BE2C (cell line): ENCODE data around the gene MCTP2.

Source experiments
- DNase-seq: peaks from one replicate; pipeline ENCODE4 v3.0.0-alpha.2; 2020
- H3K27me3 ChIP-seq: fragments of 250-450 bp; sonication (Bioruptor Pico); 2 replicates; pipeline ENCODE4 v1.5.1; 2020; ENCODE audit warnings: mild to moderate bottlenecking
- H3K36me3 ChIP-seq: fragments of 250-450 bp; sonication (Bioruptor Pico); 2 replicates; pipeline ENCODE4 v1.5.1; 2020; ENCODE audit warnings: mild to moderate bottlenecking
- H3K4me1 ChIP-seq: fragments of 250-450 bp; sonication (Bioruptor Pico); 2 replicates; pipeline ENCODE4 v1.5.1; 2020
- H3K4me3 ChIP-seq: 2 replicates; pipeline ENCODE4 v1.5.1; 2011; ENCODE audit warnings: low read depth, low read length
- H3K9me3 ChIP-seq: fragments of 250-450 bp; sonication (Bioruptor Pico); 2 replicates; pipeline ENCODE4 v1.5.1; 2020
- TF ChIP-seq, protein P1 (sequence below): IDR thresholded peaks from 2 replicates; pipeline ENCODE4 v1.5.1; 2012; ENCODE audit warnings: mild to moderate bottlenecking, low read depth, low read length

The MCTP2 gene

GRCh38 chr15:94305133-94305532 lies 73.8 kb downstream of the MCTP2 start:
- Histone ChIP-seq H3K4me1 (no peaks in the 10 kb centered on the region), H3K36me3 (no peaks in the 10 kb centered on the region), H3K9me3 (no peaks in the 10 kb centered on the region), H3K27me3 (no peaks in the 10 kb centered on the region), H3K4me3 (no peak overlapping the region)
- TF ChIP-seq, protein P1, sequence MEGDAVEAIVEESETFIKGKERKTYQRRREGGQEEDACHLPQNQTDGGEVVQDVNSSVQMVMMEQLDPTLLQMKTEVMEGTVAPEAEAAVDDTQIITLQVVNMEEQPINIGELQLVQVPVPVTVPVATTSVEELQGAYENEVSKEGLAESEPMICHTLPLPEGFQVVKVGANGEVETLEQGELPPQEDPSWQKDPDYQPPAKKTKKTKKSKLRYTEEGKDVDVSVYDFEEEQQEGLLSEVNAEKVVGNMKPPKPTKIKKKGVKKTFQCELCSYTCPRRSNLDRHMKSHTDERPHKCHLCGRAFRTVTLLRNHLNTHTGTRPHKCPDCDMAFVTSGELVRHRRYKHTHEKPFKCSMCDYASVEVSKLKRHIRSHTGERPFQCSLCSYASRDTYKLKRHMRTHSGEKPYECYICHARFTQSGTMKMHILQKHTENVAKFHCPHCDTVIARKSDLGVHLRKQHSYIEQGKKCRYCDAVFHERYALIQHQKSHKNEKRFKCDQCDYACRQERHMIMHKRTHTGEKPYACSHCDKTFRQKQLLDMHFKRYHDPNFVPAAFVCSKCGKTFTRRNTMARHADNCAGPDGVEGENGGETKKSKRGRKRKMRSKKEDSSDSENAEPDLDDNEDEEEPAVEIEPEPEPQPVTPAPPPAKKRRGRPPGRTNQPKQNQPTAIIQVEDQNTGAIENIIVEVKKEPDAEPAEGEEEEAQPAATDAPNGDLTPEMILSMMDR: no peak
- DNase-seq: no peak

DNA sequence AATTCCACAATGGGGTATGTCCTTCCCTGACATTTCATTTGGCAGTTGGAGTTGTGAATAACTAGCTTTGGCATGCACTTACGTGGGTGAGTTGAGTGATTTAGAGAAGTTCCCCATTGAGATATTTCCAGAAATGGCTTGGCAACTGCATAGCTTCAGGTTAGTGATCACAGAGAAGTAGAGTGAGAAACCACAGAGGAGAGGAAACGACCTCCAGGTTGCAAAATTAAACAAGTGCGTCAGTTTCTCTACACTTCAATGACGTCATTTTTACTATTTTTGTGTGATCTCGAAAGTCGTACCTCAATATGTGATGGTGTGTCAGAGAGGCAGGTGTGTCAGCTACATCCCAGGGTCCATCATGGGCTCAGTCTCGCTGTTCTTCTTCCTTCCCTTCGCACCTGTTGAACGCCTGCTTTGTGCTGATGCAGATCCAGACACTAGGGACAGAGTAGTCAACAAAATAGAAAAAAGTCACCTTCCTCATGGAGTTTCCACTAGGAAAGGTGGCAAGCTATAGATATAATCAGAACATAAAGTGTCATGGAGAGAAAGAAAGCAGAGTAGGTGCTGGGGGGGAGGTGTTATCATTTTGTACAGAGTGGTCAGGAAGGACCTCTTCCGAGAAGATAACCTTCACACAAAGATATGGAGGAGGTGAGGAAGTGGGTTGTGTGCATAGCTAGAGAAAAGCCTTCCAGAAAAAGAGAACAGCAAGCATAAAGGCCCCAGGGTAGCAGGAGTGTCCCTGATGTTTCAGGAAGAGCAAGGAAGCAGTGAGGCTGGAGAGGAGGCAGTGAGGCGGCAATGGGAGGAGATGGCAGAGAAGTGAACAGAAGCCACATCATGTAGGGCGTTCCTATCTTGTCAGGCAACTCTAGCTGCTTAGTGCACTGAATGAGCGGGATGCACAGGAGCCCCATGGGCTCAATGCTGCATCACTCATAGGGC lies 75.6 kb downstream of the MCTP2 start:
- Histone ChIP-seq H3K36me3 (no peaks in the 10 kb centered on the region), H3K9me3 (no peaks in the 10 kb centered on the region), H3K4me3 (no peak overlapping the region), H3K4me1 (no peaks in the 10 kb centered on the region), H3K27me3 (no peaks in the 10 kb centered on the region)
- TF ChIP-seq, protein P1: no peak
- no peak for DNase-seq

DNA sequence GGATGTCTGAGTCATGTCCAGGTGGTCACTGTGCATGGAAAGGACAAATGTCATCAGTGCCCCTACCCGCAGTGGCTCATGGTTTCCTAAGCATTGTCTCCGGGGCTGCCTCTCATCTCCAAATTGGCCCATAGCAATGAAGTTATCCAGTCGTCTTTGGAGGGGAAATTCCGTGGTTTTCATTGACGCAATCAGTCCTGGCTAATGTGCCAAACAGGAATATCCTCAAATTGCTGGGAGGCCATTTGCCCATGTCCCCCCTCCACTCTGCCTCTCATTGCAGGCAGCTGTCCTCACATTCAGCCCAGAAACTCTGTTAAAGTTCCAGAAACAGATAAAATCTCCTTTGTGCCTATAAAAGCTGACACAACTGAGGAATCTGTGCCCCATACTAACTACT lies 81.6 kb downstream of the MCTP2 start:
- DNase-seq: no peak
- TF ChIP-seq, protein P1: no peak
- no peaks in the 10 kb centered on the region for H3K4me1 ChIP-seq
- no peak overlapping the region for H3K4me3 ChIP-seq
- H3K9me3 ChIP-seq: no peaks in the 10 kb centered on the region
- H3K36me3 ChIP-seq: no peaks in the 10 kb centered on the region
- no peaks in the 10 kb centered on the region for H3K27me3 ChIP-seq

DNA sequence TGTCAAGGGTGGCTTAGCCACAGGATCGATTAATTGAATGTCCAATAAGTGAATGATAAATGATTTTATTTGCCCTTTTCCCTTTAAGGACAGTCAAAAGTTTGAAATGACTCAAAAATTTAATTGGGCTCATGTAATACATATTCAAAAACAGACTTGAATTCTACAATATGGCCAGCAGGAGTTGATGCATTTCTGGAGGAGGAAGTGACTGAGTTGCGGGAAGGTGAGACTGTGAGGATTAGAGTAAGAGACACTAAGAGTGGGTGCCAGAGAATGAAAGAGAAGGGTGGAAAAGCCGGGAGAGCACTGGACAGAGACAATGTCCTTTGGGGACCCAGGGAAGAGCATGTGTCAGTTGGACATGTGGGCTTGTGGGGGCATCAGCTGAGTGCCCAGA lies 83.3 kb downstream of the MCTP2 start:
- H3K4me1 ChIP-seq: no peaks in the 10 kb centered on the region
- DNase-seq: no peak
- no peaks in the 10 kb centered on the region for H3K36me3 ChIP-seq
- H3K27me3 ChIP-seq: no peaks in the 10 kb centered on the region
- TF ChIP-seq, protein P1: no peak
- no peak overlapping the region for H3K4me3 ChIP-seq
- H3K9me3 ChIP-seq: no peaks in the 10 kb centered on the region

DNA sequence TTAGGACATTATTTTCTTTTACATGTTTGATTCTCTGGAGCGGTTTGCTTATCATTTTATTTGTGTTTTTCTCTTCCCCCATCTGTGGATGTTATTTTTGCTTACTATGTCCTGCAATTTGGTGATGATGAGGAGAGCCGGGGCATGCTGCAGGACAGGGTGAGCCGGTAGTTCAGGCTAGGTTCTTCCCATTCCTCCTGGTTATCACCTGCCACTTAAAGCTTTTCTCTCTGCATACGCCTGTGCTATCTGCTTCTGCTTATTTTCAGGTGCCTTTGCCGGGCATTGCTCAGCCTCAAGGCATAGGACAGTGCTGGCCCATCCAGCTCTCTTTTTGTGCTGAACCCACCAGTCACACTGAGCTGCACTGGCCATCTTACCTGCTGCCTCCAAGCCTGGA lies 85.8 kb downstream of the MCTP2 start:
- H3K9me3 ChIP-seq: no peaks in the 10 kb centered on the region
- no peak for DNase-seq
- no peaks in the 10 kb centered on the region for H3K36me3 ChIP-seq
- no peak overlapping the region for H3K4me3 ChIP-seq
- no peaks in the 10 kb centered on the region for H3K27me3 ChIP-seq
- H3K4me1 ChIP-seq: no peaks in the 10 kb centered on the region
- TF ChIP-seq, protein P1: no peak

DNA sequence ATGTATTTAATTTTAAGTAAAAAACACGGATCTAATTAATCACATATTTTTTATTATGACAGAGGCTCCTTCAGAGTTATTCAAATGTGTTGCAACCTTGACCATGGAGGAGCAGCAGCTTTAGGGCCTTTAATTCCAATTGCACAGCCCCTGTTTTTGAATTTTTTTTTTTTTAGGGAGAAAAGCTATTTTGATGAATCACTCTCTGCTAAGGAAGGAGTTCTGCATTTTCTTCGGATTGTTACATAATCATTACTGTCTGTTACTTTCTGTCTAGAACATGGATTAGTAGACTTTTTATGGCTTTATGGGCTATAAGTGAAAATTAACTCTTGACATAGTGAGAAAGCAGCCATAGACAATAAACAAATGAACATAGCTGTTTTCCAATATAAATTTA lies 90.8 kb downstream of the MCTP2 start:
- no peak overlapping the region for H3K4me3 ChIP-seq
- no peak for DNase-seq
- no peaks in the 10 kb centered on the region; the same call in 1 of the 2 replicates for H3K4me1 ChIP-seq
- H3K9me3 ChIP-seq: no peaks in the 10 kb centered on the region
- no peaks in the 10 kb centered on the region for H3K27me3 ChIP-seq
- TF ChIP-seq, protein P1: no peak
- H3K36me3 ChIP-seq: no peaks in the 10 kb centered on the region
